GM18502 (cell line): ENCODE data around the gene APOF.
"Not testable (repeated sequence)": the region's sequence is repeated elsewhere in the genome, so short reads cannot be mapped to it uniquely, and the experiment has no call there.

ENCODE experiments used
- ATAC-seq: cut with Tn5 transposase; IDR thresholded peaks from one replicate; pipeline ENCODE4 v1.9.1; 2021; ENCODE audit warnings: mild to moderate bottlenecking; ENCODE audit not compliant: unreplicated experiment, poor library complexity

Gene APOF

DNA sequence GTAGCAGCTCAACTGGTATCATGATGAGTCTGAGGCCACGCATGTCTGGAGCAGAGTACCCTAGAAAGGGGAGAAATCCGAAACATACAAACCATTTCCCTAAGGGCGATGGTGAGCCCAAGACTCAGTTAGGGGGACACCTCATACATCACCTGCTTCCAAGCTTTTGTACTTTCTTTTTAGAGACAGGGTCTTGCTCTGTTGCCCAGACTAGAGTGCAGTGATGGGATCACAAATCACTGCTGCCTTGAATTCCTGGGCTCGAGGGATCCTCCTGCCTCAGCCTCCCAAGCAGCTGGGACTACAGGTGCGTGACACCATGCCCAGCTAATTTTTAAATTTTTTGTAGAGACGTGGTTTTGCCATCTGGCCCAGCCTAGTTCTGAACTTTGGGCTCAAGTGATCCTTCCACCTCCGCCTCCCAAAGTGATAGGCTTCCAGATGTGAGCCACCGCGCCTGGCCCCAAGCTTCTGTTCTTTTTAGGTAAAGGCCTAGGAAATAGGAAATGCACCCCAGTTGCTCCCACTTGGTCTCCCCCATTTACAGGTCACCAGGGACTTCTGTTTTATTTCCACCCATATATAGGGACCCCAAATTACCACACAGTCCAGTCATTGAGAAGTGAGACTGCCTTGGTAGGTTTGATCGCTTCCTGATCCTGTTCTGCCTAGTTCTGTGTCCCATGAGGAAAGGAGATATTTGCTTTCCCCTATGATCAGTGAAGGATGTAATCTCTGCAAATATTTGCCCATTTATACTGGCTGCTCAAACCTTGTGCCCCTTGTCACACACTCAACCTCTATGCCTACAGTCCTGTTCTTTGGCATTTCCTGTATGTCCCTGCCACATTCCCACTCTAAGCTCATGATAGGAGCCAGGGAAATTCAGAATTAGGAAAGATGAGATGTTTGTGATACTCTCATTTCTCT is at the start of gene APOF:
Gene APOF, minus strand, starts transcription at position 728 of the 930 bp plus-strand sequence. Its CDS starts 112 bp downstream, at position 616.
- ATAC-seq = no peak

DNA sequence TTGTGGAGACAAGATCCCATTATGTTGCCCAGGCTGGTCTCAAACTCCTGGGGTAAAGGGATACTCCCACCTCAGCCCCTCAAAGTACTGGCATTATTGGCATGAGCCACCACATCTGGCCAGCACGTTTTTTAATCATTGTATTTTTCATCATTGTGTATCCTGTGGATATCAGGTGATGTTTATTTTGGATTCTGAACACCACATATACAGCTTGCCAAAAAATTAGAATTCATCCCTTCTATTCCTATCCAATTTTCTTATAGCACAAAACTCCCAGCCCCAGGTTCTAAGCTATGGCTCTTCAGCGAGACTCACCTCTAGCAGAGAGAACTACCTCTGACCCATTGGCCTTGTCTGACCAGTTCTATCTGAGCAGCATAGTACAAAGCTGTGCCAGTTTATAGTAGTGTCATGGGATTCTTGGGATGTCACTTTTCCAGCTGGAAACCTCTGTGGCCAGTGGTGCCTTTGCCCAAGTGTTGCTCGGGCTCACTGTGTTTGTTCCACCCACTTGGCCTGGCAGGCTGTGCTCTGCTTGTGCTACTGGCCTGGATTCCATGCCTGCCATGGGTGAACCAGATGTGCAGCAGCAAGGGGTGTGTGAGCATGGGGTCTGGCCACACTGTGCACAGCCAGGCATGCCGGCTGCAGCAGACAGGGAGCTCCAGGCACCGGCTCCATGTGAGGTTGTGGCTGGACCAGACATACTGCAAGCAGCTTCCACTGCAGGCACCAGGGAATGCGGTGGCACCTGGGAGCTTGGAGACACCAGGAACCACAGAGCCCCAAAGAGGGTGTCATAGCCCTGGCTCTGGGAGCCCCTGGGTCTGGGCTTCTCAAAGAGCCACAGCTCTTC is 49.4 kb upstream of the APOF start:
- ATAC-seq = no peak

- ATAC-seq = no peak
Observed at GRCh38 chr12:56410768-56411167, 48.1 kb upstream of the APOF start.

- ATAC-seq = no peak
Observed at GRCh38 chr12:56408799-56409417, 46.3 kb upstream of the APOF start.

- not testable (repeated sequence) for ATAC-seq
Observed at GRCh38 chr12:56404227-56404626, 41.6 kb upstream of the APOF start.

DNA sequence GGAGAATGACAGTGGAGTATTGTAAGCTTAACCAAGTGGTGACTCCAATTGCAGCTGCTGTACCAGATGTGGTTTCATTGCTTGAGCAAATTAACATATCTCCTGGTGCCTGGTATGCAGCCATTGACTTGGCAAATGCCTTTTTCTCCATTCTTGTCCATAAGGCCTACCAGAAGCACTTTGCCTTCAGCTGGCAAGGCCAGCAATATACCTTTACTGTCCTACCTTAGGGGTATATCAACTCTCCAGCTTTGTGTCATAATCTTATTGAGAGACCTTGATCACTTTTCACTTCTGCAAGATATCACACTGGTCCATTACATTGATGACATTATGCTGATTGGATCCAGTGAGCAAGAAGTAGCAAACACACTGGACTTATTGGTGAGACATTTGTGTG is 39.0 kb upstream of the APOF start:
- ATAC-seq = not testable (repeated sequence)

DNA sequence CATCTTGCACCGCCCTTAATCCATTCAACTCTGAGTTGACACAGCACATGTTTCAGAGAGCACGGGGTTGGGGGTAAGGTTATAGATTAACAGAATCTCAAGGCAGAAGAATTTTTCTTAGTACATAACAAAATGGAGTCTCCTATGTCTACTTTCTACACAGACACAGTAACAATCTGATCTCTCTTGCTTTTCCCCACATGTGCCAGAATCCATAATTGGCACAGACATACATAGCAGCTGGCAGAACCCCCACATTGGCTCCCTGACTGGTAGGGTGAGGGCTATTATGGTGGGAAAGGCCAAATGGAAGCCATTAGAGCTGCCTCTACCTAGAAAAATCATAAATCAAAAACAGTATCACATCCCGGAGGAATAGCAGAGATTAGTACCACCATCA is 38.5 kb upstream of the APOF start:
- not testable (repeated sequence) for ATAC-seq

DNA sequence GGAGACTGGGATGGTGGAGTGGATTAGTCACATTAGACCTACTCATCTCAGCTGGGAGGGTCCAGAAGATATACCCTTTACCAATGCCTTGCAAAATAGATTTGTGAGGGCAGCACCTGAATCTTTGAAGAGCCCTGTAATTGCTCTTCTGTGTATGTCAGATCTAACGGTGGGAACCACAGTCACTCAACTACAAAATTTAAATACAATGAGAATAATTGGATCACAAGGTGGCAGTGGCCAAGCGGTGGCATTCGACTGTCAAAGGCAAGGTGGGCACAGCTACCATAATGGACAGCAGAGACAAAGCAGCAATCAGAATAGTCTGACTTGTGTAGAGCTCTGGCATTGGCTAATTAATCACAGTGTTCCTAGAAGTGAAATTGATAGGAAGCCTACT is 36.8 kb upstream of the APOF start:
- ATAC-seq = not testable (repeated sequence)

GRCh38 chr12:56398324-56398723 is 35.7 kb upstream of the APOF start:
- ATAC-seq = no peak

- ATAC-seq = no peak
Observed at GRCh38 chr12:56392331-56392730, 29.7 kb upstream of the APOF start.

- ATAC-seq = no peak
Observed at GRCh38 chr12:56391721-56392120, 29.1 kb upstream of the APOF start.

DNA sequence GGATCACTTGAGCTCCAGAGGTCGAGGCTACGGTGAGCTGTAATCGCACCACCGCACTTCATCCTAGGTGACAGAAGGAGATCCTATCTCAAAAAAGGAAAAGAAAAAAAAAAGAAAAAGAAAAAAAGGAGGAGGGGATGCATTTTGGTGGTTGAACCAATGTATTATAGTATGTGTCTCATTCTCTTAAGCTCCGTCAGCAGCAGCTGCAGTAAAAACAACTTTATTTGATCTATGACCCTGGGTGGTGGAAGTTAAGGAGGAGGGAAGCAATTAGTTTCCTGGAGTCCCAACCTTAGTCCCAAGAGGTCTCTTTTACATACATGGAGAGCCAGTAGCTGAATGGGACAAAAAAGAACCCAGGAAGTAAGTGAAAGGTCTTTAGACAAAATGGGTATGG is 26.8 kb upstream of the APOF start:
- ATAC-seq = no peak

GRCh38 chr12:56387152-56387736 is 24.6 kb upstream of the APOF start:
- no peak for ATAC-seq

GRCh38 chr12:56385873-56386272 is 23.2 kb upstream of the APOF start:
- no peak for ATAC-seq

DNA sequence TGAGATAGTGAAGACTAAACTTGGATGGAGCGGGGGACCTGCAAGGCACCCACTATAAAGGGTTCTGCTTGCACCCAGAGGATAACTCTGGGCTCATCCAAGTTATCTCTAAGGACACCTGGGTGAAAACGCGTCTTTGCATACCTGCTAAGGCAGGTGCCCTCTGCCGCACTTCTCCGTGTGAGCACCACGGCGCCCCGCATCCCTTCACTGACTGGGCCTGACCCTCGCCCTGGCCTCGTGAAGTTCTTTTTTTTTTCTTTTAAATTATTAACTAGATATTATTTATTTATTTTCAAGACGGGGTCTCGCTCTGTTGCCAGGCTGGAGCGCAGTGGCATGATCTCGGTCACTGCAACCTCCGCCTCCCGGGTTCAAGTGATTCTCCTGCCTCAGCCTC is 20.0 kb upstream of the APOF start:
- no peak for ATAC-seq

DNA sequence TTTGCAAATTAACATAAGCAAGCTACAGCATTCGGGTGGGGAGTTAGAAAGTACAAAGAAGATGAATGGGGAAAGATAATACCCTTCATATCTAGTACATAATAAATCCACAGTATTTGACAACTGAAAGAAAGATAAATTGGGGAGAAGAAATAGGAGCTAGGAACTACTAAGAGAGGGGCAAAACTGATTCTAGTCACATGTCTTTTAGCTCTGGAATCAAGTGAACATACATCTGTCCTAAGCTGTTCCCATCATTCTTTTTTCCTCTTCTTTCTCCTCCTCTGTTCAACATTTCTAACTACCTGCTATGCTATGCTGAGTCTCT is 15.3 kb upstream of the APOF start:
- ATAC-seq = no peak

- ATAC-seq = no peak
Observed at GRCh38 chr12:56377310-56377988, 14.8 kb upstream of the APOF start.

GRCh38 chr12:56375598-56376434 is 13.2 kb upstream of the APOF start:
- peak; percentile 76 for ATAC-seq
